ENCODE results near the gene MIOX. TPM values are rescaled to one million over a fixed set of nuclear protein-coding genes. Genes with fewer than 3 reads are reported as not detected.

Gene MIOX
- total and polyA plus RNA-seq, 2 of the 13 experiments (the other 11 are each of a cell fraction or from before 2014, with no cell fraction given), result 1.5 to 2.9 TPM

DNA sequence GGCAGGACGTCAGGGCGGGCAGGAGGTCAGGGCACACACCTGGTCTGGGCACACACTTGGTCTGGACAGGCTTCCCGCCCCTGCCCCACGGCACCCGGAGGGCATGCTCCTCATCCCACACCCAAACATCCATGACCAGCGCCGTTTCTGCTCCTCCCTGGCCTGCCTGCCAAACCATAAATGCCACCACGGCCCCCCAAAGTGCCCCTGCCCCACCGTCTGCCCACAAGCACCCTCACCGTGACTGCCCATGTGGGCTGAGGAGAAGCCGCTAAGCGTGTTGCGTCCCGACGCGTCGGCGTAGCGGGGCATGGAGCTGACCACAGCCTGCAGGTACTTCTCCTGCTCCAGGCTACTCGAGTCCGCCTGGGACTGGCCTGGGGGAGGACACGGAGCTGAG lies 27.6 kb upstream of the MIOX start:
- 96% methylated on average over 14 of the region's 22 CpGs for WGBS (ENCODE audit: low lambda C conversion rate)
- intact Hi-C loops (cut with micrococcal nuclease; ENCODE audit: unreplicated experiment), result no loop called here

More for the DNA sequence above, 27.6 kb upstream of the MIOX start:
- Histone ChIP-seq H3K36me3 (replicated peaks in 1 of 2; ENCODE audit: control insufficient read depth in 1 of 2, insufficient read depth in 2 of 2, low read length in 2 of 2) (peaks cover 30 to 59% of the 10 kb centered on the region in 2 experiments; a peak in 4 of 5 replicates), H4K20me1 (ENCODE audit: insufficient read depth, low read length) (no peaks in the 10 kb centered on the region), H3K9ac (ENCODE audit: insufficient read depth, low read depth, low read length) (no peak overlapping the region), H3K4me1 (ENCODE audit: insufficient read depth, low read length) (no peaks in the 10 kb centered on the region), H3K27me3 (ENCODE audit: control insufficient read depth in 1 of 2, insufficient read depth in 2 of 2, low read length in 2 of 2) (no peaks in the 10 kb centered on the region), H3K79me2 (ENCODE audit: insufficient read depth, low read length) (no peaks in the 10 kb centered on the region), H3K4me3 (replicated peaks in 1 of 3; ENCODE audit: insufficient read depth in 1 of 3, low read depth in 2 of 3, low read length in 3 of 3) (no peak overlapping the region), H3K27ac (ENCODE audit: extremely low read length, insufficient read depth, low read length) (no peak overlapping the region), H3K4me2 (ENCODE audit: low read depth, low read length) (no peak overlapping the region), H2AFZ (ENCODE audit: low read length) (no peak overlapping the region), H3K9me3 (ENCODE audit: low read length) (no peaks in the 10 kb centered on the region)
- ChIA-PET POLR2A (no interaction called here), CTCF (ENCODE audit: low intra/inter-chr PET ratio, low total read pairs) (no interaction called here)
- ATAC-seq (no peak), DNase-seq (ENCODE audit: low spot score) (no peak), FAIRE-seq (no peak)
- BruUV-seq (replicated peaks), result no TSS peak
- no peak for TF ChIP-seq CC2D1A (CRISPR knock-in tag; IDR thresholded peaks at IDR 0.05)
- TF ChIP-seq ZKSCAN5 (CRISPR knock-in tag; IDR thresholded peaks at IDR 0.05), result no peak
- TF ChIP-seq ZNF720 (CRISPR knock-in tag; IDR thresholded peaks at IDR 0.05), result no peak
- no peak for TF ChIP-seq RARA (CRISPR knock-in tag; IDR thresholded peaks at IDR 0.05)
- TF ChIP-seq HDAC6 (IDR thresholded peaks at IDR 0.05; ENCODE audit: low read depth, low read length), result no peak
- TF ChIP-seq NCOA2 (CRISPR knock-in tag; IDR thresholded peaks at IDR 0.05), result no peak
- TF ChIP-seq SRF (IDR thresholded peaks at IDR 0.05; ENCODE audit: low read depth, low read length), result no peak
- TF ChIP-seq NCOR1 (IDR thresholded peaks at IDR 0.05; ENCODE audit: borderline replicate concordance, low read length), result no peak
- TF ChIP-seq REPIN1 (CRISPR knock-in tag; IDR thresholded peaks at IDR 0.05; ENCODE audit: borderline replicate concordance, low read depth), result no peak
- TF ChIP-seq, protein P1, sequence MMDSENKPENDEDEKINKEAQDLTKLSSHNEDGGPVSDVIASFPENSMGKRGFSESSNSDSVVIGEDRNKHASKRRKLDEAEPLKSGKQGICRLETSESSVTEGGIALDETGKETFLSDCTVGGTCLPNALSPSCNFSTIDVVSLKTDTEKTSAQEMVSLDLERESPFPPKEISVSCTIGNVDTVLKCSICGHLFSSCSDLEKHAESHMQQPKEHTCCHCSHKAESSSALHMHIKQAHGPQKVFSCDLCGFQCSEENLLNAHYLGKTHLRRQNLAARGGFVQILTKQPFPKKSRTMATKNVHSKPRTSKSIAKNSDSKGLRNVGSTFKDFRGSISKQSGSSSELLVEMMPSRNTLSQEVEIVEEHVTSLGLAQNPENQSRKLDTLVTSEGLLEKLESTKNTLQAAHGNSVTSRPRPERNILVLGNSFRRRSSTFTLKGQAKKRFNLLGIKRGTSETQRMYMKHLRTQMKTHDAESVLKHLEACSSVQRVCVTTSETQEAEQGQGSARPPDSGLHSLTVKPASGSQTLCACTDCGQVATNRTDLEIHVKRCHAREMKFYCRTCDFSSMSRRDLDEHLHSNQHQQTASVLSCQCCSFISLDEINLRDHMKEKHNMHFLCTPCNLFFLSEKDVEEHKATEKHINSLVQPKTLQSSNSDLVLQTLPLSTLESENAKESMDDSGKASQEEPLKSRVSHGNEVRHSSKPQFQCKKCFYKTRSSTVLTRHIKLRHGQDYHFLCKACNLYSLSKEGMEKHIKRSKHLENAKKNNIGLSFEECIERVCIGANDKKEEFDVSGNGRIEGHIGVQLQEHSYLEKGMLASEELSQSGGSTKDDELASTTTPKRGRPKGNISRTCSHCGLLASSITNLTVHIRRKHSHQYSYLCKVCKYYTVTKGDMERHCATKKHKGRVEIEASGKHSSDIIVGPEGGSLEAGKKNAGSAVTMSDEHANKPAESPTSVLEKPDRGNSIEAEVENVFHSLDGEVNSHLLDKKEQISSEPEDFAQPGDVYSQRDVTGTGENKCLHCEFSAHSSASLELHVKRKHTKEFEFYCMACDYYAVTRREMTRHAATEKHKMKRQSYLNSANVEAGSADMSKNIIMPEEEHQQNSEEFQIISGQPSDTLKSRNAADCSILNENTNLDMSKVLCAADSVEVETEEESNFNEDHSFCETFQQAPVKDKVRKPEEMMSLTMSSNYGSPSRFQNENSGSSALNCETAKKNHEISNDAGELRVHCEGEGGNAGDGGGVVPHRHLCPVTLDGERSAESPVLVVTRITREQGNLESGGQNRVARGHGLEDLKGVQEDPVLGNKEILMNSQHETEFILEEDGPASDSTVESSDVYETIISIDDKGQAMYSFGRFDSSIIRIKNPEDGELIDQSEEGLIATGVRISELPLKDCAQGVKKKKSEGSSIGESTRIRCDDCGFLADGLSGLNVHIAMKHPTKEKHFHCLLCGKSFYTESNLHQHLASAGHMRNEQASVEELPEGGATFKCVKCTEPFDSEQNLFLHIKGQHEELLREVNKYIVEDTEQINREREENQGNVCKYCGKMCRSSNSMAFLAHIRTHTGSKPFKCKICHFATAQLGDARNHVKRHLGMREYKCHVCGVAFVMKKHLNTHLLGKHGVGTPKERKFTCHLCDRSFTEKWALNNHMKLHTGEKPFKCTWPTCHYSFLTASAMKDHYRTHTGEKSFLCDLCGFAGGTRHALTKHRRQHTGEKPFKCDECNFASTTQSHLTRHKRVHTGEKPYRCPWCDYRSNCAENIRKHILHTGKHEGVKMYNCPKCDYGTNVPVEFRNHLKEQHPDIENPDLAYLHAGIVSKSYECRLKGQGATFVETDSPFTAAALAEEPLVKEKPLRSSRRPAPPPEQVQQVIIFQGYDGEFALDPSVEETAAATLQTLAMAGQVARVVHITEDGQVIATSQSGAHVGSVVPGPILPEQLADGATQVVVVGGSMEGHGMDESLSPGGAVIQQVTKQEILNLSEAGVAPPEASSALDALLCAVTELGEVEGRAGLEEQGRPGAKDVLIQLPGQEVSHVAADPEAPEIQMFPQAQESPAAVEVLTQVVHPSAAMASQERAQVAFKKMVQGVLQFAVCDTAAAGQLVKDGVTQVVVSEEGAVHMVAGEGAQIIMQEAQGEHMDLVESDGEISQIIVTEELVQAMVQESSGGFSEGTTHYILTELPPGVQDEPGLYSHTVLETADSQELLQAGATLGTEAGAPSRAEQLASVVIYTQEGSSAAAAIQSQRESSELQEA (CRISPR knock-in tag; IDR thresholded peaks at IDR 0.05; ENCODE audit: not compliant biosample characterization), result no peak
- TF ChIP-seq TCF12 (IDR thresholded peaks at IDR 0.05), result no peak
- TF ChIP-seq TCF12 (CRISPR knock-in tag; IDR thresholded peaks at IDR 0.05), result no peak
- no peak for TF ChIP-seq RAD21 (CRISPR knock-in tag; IDR thresholded peaks at IDR 0.05)
- in situ Hi-C loops (cut with HindIII; ENCODE audit: extremely low pct_ligation_motif_present, low pct_unique_long_range_greater_than_20kb), result no loop called here
